ENCODE results near the gene WHRN.

GRCh38 chr9:114506082-114506390 lies 763 bp upstream of the WHRN start:
- TF ChIP-seq EZH2phosphoT487 (conservative IDR thresholded peaks at IDR 0.05; ENCODE audit: low read length) = no peak
- TF ChIP-seq, protein P1, sequence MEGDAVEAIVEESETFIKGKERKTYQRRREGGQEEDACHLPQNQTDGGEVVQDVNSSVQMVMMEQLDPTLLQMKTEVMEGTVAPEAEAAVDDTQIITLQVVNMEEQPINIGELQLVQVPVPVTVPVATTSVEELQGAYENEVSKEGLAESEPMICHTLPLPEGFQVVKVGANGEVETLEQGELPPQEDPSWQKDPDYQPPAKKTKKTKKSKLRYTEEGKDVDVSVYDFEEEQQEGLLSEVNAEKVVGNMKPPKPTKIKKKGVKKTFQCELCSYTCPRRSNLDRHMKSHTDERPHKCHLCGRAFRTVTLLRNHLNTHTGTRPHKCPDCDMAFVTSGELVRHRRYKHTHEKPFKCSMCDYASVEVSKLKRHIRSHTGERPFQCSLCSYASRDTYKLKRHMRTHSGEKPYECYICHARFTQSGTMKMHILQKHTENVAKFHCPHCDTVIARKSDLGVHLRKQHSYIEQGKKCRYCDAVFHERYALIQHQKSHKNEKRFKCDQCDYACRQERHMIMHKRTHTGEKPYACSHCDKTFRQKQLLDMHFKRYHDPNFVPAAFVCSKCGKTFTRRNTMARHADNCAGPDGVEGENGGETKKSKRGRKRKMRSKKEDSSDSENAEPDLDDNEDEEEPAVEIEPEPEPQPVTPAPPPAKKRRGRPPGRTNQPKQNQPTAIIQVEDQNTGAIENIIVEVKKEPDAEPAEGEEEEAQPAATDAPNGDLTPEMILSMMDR (IDR thresholded peaks at IDR 0.05; ENCODE audit: insufficient read depth, low read length, poor library complexity, severe bottlenecking) = no peak
